HL-60 (cell line): ENCODE data around the gene MRPS26.

Experiments
- GABPA ChIP-seq: IDR thresholded peaks from 2 replicates; pipeline ENCODE4 v1.6.1; 2012; ENCODE audit warnings: low read depth
- POLR2AphosphoS5 ChIP-seq: IDR thresholded peaks from 2 replicates; pipeline ENCODE4 v1.6.1; 2012; ENCODE audit warnings: low read depth
- TF ChIP-seq, protein P1 (sequence below): IDR thresholded peaks from one replicate; pipeline ENCODE4 v1.5.1; 2011; ENCODE audit warnings: low read length, control low read depth, inconsistent platforms; ENCODE audit not compliant: insufficient read depth
- TF ChIP-seq, protein P2 (sequence below): IDR thresholded peaks from 2 replicates; pipeline ENCODE4 v1.6.1; 2012; ENCODE audit warnings: low read depth; ENCODE audit not compliant: insufficient replicate concordance

DNA sequence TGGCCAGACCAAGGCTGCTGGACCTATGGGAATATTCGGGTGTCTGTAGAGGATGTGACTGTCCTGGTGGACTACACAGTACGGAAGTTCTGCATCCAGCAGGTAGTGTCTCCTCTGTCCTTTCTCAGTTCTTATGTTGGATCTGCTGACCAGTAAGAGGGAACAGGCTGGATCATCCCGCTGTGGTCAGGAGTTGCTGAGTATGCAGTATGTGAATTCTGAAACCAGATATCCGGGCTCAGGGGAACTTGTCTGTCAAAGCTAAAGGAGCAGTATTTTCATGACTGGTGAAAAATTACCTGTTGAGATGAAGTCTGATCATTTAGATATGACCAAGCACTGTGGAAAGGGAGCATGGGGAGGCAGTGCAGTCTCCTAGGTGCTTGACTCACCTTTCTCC is 24.5 kb upstream of the MRPS26 start:
- TF ChIP-seq, protein P1, sequence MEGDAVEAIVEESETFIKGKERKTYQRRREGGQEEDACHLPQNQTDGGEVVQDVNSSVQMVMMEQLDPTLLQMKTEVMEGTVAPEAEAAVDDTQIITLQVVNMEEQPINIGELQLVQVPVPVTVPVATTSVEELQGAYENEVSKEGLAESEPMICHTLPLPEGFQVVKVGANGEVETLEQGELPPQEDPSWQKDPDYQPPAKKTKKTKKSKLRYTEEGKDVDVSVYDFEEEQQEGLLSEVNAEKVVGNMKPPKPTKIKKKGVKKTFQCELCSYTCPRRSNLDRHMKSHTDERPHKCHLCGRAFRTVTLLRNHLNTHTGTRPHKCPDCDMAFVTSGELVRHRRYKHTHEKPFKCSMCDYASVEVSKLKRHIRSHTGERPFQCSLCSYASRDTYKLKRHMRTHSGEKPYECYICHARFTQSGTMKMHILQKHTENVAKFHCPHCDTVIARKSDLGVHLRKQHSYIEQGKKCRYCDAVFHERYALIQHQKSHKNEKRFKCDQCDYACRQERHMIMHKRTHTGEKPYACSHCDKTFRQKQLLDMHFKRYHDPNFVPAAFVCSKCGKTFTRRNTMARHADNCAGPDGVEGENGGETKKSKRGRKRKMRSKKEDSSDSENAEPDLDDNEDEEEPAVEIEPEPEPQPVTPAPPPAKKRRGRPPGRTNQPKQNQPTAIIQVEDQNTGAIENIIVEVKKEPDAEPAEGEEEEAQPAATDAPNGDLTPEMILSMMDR: no peak
- TF ChIP-seq POLR2AphosphoS5 (no peak), GABPA (no peak)
- TF ChIP-seq, protein P2, sequence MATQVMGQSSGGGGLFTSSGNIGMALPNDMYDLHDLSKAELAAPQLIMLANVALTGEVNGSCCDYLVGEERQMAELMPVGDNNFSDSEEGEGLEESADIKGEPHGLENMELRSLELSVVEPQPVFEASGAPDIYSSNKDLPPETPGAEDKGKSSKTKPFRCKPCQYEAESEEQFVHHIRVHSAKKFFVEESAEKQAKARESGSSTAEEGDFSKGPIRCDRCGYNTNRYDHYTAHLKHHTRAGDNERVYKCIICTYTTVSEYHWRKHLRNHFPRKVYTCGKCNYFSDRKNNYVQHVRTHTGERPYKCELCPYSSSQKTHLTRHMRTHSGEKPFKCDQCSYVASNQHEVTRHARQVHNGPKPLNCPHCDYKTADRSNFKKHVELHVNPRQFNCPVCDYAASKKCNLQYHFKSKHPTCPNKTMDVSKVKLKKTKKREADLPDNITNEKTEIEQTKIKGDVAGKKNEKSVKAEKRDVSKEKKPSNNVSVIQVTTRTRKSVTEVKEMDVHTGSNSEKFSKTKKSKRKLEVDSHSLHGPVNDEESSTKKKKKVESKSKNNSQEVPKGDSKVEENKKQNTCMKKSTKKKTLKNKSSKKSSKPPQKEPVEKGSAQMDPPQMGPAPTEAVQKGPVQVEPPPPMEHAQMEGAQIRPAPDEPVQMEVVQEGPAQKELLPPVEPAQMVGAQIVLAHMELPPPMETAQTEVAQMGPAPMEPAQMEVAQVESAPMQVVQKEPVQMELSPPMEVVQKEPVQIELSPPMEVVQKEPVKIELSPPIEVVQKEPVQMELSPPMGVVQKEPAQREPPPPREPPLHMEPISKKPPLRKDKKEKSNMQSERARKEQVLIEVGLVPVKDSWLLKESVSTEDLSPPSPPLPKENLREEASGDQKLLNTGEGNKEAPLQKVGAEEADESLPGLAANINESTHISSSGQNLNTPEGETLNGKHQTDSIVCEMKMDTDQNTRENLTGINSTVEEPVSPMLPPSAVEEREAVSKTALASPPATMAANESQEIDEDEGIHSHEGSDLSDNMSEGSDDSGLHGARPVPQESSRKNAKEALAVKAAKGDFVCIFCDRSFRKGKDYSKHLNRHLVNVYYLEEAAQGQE: no peak
